ENCODE measurements around the gene DOLPP1. TPM values are rescaled to one million over a fixed set of nuclear protein-coding genes. Genes with fewer than 3 reads are reported as not detected.
A peak's percentile ranks its signal among the peaks of the same experiment; 100 is the strongest.
"Not testable (repeated sequence)": the region's sequence is repeated elsewhere in the genome, so short reads cannot be mapped to it uniquely, and the experiment has no call there.

The DOLPP1 gene
- total RNA-seq, 1 experiment from 2014 or later = 12.2 TPM

DNA sequence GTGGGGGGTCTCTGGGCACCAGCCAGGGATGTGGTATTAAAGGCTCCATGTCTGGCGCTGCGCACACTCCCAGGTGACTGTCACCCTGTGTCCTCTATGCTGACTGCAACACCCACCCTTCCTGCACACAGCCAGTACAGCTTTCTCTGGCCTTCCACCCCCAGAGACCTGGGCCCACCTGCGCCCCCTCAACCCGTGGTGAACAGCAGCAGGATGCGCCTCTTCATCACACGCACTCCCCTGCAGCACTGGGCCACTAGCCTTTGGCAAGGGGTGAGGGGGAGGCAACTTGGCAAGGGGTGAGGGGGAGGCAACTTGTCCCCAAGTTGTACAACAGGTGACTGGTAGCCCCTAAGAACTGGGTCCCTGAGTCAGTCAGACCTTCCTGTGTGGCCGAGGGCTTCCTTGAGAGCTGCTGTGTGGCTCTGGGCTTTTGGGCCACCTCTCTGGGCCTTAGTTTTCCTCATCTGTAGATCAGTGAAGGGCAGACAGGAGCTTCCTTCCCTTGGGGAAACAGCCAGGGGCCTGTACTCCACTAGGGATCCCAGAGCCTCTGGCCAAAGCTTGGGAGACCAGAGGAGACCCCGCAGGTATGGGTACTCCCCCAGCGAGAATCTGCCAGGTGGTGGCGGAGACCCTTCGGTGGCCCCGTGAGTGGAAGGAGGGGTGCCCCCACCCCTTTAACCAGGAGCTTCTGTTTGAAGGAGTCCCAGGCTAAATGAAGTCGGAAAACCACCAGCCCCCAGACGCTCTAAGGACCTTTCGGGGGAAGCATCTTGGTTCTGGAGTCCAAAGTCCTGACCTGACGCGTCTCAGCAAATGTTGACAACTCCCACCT is 25.2 kb downstream of the DOLPP1 start:
- no peak for DNase-seq (ENCODE audit: low read depth)
- in situ Hi-C loops (cut with HindIII; ENCODE audit: low pct_unique_long_range_greater_than_20kb, low sequenced_read_pairs) = no loop called here

GRCh38 chr9:129107651-129108050 is 26.7 kb downstream of the DOLPP1 start:
- in situ Hi-C loops (cut with HindIII; ENCODE audit: low pct_unique_long_range_greater_than_20kb, low sequenced_read_pairs) = no loop called here
- no peak for DNase-seq (ENCODE audit: low read depth)

- in situ Hi-C loops (cut with HindIII; ENCODE audit: low pct_unique_long_range_greater_than_20kb, low sequenced_read_pairs) = no loop called here
- DNase-seq (ENCODE audit: low read depth) = no peak
Measured at GRCh38 chr9:129108083-129108804, 27.3 kb downstream of the DOLPP1 start.

DNA sequence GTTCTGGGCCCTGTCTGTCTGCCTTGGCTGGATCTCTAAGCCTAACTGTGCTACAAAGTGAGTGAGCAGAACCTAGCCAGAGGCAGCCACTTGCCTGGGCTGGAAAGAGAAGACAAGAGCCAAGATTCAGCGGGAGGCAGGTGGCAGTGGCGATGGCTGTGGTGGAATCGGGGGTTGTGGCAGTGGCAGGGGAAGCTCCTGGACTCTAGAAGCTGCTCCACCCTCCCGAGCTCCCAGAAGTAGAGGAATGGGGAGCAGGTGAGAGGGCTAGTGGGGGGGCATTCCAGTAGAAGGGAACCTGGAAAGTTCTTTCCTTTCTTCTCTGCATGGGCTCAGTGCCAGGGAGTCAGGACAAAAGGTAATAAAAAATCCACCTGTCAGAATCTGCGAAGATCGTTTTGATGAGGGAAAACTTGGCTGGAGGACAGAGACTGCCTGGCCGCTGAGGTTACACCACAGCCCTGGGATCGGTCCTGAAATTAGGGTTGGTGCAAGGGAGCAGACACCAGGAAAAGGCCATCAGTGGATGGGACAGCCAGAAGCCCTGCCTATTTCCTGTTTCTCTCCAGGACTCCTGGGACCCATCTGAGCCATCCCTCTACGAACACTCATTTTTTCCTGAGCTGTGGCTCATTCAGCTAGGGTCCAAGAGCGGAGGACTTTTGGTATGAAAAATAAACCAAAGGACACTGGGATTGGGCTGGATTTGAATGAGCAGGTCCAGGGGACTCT is 28.1 kb downstream of the DOLPP1 start:
- DNase-seq (ENCODE audit: low read depth) = no peak
- in situ Hi-C loops (cut with HindIII; ENCODE audit: low pct_unique_long_range_greater_than_20kb, low sequenced_read_pairs) = no loop called here

- in situ Hi-C loops (cut with HindIII; ENCODE audit: low pct_unique_long_range_greater_than_20kb, low sequenced_read_pairs) = no loop called here
- no peak for DNase-seq (ENCODE audit: low read depth)
Measured at GRCh38 chr9:129109537-129109903, 28.6 kb downstream of the DOLPP1 start.

DNA sequence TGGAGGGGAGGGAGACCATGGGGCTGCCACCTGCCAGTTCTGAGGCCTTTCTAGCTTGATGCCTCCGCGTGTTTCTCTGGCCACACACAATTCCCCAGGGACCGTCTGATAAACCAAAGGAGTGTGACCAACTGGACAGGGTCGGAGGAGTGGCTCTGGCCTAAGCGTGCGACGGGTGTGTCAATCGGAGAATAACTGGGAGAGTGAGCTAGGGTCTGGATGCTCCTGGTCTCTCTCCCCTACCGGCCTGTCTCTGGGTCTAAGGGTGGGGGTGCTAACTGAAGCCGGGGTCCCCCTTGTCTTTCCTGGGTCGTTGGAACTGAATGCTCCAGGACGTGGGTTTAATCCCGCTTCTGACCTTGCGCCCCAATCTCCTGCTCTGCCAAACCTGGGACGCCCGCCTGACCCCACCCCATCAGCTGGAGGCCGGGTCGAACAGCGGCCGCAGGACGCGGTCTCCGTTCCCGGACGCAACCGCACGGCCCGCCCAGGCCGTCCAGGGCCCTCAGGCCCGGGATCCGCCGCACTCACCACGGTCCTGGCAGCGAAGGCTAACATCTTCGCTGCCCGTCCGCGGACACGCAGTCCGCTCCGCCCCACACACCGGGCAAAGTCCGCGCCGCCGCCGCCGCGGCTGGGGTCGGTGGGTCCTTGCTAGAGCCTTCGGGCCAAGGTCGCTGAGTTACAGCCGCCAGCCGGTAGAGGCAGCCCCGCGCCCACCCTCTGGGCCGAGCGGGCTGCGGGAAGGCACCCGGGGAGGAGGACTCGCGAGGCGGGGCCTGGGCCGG is 29.2 kb downstream of the DOLPP1 start:
- in situ Hi-C loops (cut with HindIII; ENCODE audit: low pct_unique_long_range_greater_than_20kb, low sequenced_read_pairs) = no loop called here
- peak; percentile 63 for DNase-seq (ENCODE audit: low read depth)

DNA sequence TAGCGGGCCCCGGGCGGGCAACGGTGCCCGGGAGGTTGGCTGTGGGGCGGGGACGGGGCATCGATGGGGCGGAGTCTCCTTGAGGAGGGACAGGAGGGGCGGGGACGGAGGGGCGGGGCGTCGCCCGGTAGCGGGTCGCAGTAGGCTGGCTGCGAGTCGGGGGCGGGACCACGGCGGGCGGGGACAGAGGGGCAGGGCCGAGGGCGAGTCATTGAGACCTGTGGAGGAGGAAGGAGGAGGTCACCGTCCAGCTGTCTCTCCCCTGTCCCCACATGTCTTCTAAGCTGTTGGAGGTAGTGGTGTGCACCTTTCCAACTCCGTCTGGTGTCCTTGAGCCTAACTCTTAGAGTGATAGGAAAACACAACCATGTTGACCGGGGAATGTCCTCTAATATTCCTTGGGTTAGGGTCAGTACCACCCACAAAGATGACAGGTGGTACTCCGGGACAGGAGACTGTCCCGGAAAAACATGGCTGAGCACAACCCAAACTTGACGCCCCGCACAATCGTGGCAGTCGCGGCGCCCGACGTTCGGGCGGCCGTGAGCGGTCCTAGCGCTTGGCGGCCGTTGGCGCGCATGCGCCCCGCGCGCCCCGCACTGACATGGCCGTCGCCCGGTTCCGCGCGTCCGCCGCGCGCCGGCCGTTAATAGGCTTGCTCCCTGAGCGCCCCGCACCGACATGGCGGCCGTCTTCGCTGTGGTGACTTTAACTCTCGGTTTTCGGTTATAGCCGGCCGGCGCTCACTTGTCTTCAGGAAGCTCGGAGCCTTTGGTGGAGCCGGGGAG is 30.0 kb downstream of the DOLPP1 start, which contains the start of the genes CRAT and PTPA:
Gene CRAT (minus strand): TSS at position 54 of the 788 bp plus-strand sequence. CDS start 284 bp downstream, outside the sequence.
Gene PTPA (plus strand): TSS at position 676 of the 788 bp plus-strand sequence. CDS start 186 bp downstream, outside the sequence.
- peak; percentile 83 for DNase-seq (ENCODE audit: low read depth)

DNA sequence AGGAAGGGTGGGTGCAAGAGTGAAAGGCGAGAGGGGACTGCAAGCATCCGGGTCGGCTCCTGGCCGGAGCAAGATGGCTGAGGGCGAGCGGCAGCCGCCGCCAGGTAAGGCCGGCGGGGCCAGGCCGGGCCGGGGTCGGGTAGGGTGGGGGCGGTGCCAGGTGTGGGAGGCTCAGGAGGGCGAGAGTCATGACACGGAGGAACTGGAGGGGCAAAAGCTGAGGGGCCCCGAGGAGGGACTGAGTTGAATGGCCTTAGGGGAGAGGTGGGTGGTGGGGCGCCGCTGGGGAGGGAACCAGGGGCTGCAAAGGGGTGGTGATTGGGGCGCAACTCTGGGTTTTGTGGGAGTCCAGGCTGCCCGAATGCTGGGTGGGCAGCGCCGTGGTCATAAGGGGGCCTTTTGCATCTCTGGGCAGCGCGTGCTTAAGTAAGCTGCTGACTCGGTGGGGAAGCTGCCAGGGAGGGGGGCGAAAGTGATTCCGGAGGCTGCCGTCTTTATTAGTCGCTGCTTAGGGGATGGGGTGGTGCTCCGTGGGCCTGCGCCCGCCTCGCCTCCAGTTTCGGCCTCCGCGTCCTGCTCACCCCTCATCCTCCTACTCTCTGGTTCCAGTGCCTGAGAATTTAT is 30.7 kb downstream of the DOLPP1 start:
- in situ Hi-C loops (cut with HindIII; ENCODE audit: low pct_unique_long_range_greater_than_20kb, low sequenced_read_pairs) = no loop called here
- peak; percentile 12 for DNase-seq (ENCODE audit: low read depth)

More for the DNA sequence above, 30.0 kb downstream of the DOLPP1 start, which contains the start of the genes CRAT and PTPA:
- in situ Hi-C loops (cut with HindIII; ENCODE audit: low pct_unique_long_range_greater_than_20kb, low sequenced_read_pairs) = no loop called here

DNA sequence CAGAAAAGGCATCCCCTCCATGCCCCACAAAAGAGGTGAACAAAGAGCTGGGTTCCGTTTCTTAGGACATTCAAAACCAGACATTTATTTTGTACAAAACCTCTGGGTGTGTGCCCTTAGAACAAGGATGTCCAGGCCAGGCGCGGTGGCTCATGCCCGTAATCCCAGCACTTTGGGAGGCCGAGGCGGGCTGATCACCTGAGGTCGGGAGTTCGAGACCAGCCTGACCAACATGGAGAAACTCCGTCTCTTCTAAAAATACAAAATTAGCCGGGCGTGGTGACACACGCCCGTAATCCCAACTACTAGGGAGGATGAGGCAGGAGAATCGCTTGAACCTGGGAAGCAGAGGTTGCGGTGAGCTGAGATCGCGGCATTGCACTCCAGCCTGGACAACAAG is 31.6 kb downstream of the DOLPP1 start:
- DNase-seq (ENCODE audit: low read depth); in situ Hi-C loops (cut with HindIII; ENCODE audit: low pct_unique_long_range_greater_than_20kb, low sequenced_read_pairs): not testable (repeated sequence)

DNA sequence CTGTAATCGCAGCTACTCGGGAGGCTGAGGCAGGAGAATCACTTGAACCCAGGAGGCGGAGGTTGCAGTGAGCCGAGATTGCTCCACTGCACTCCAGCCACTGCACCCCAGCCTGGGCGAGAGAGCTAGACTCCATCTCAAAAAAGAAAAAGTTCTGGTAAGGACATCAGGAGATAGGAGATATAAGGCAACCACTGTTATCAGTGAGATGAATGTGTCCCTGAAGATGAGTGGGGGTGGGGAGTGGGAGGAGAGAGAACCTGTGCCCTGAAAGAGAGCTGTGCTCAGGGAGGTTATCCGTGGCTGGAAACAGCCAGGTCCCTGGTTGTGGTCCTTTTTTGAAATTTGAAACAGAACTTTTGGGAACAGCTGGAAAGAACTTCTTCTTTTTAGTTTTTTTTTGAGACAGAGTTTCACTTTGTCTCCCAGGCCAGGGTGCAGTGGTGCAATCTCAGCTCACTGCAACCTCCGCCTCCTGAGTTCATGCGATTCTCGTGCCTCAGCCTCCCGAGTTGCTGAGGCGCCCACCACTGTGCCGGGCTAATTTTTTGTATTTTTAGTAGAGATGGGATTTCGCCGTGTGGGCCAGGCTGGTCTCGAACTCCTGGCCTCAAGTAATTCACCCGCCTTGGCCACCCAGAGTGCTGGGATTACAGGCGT is 32.9 kb downstream of the DOLPP1 start:
- in situ Hi-C loops (cut with HindIII; ENCODE audit: low pct_unique_long_range_greater_than_20kb, low sequenced_read_pairs) = no loop called here
- DNase-seq (ENCODE audit: low read depth) = no peak

GRCh38 chr9:129118799-129119198 is 37.9 kb downstream of the DOLPP1 start:
- in situ Hi-C loops (cut with HindIII; ENCODE audit: low pct_unique_long_range_greater_than_20kb, low sequenced_read_pairs) = no loop called here
- no peak for DNase-seq (ENCODE audit: low read depth)

DNA sequence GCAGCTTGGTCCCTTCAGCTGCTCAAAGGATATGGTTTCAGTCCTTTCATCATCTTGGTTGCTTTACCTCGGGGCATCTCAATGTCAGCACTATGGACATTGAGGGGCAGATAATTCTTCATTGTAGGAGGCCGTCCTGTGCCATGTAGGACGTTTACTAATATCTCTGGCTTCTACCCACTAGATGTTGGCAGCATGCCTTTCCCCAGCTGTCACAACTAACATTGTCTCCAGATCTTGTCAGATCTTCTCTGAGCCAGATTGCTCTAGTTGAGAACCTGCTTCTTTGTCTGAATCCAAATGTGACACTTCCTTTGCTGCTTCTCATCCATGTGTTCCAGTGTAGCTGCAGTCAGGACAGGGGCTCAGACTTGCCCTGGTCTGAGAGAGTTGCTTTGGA is 40.6 kb downstream of the DOLPP1 start:
- no peak for DNase-seq (ENCODE audit: low read depth)

GRCh38 chr9:129122133-129122532 is 41.2 kb downstream of the DOLPP1 start:
- in situ Hi-C loops (cut with HindIII; ENCODE audit: low pct_unique_long_range_greater_than_20kb, low sequenced_read_pairs) = no loop called here
- DNase-seq (ENCODE audit: low read depth) = no peak

More for the DNA sequence above, 40.6 kb downstream of the DOLPP1 start:
- in situ Hi-C loops (cut with HindIII; ENCODE audit: low pct_unique_long_range_greater_than_20kb, low sequenced_read_pairs) = no loop called here

GRCh38 chr9:129122976-129123375 is 42.1 kb downstream of the DOLPP1 start:
- DNase-seq (ENCODE audit: low read depth); in situ Hi-C loops (cut with HindIII; ENCODE audit: low pct_unique_long_range_greater_than_20kb, low sequenced_read_pairs): not testable (repeated sequence)

- DNase-seq (ENCODE audit: low read depth) = no peak
- in situ Hi-C loops (cut with HindIII; ENCODE audit: low pct_unique_long_range_greater_than_20kb, low sequenced_read_pairs) = no loop called here
Measured at GRCh38 chr9:129124506-129125069, 43.7 kb downstream of the DOLPP1 start.

DNA sequence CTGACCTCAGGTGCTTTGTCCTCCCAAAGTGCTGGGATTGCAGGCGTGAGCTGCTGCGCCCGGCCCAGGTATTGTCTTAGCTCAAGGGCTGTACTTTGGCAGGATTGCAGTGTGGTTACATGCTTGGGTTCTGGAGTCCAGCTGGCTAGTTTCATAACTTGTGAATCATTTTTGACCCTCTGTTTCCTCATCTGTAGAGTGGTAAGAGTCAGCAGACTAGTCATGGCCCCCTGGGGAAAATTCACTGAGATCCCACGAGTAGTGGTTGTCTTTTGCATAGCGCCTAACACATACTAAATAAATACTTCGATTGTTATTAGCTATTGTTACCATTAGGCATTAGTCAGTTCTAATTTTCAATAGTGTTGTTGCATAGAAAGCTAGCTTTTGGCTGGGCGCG is 44.6 kb downstream of the DOLPP1 start:
- no peak for DNase-seq (ENCODE audit: low read depth)
- in situ Hi-C loops (cut with HindIII; ENCODE audit: low pct_unique_long_range_greater_than_20kb, low sequenced_read_pairs) = no loop called here

All from Caki2 (cell line).